ENCODE results near the gene SEC14L5. TPM values are rescaled to one million over a fixed set of nuclear protein-coding genes. Genes with fewer than 3 reads are reported as not detected.

SEC14L5 gene
- total RNA-seq, 4 donors from 2014 or later: 0.32 to 6.2 (median 0.53) TPM

DNA sequence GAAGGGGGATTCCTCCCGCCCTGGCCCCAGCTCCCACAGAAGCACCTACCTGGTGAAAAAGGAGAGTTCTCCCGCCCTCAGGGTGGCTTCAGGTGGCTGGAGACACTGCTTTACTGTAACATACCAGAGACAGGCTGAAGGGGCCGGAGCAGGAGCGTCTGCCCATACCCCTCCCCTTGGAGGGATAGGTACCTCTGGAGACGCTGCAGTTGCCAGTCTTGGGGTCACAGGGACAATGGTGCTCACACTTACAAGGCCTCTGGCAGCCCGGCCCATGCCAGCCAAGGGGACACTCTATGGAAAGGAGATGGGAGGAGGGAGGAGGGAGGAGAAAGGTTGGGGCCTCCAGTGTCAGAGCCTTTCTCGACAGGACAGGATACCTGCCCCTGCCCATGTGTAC lies 69.0 kb downstream of the SEC14L5 start:
- TF ChIP-seq POLR2AphosphoS5 (IDR thresholded peaks at IDR 0.05) (no peak), EP300 (IDR thresholded peaks at IDR 0.05; ENCODE audit: low read depth) (no peak), POLR2A (IDR thresholded peaks at IDR 0.05) (no peak)
- TF ChIP-seq, protein P1, sequence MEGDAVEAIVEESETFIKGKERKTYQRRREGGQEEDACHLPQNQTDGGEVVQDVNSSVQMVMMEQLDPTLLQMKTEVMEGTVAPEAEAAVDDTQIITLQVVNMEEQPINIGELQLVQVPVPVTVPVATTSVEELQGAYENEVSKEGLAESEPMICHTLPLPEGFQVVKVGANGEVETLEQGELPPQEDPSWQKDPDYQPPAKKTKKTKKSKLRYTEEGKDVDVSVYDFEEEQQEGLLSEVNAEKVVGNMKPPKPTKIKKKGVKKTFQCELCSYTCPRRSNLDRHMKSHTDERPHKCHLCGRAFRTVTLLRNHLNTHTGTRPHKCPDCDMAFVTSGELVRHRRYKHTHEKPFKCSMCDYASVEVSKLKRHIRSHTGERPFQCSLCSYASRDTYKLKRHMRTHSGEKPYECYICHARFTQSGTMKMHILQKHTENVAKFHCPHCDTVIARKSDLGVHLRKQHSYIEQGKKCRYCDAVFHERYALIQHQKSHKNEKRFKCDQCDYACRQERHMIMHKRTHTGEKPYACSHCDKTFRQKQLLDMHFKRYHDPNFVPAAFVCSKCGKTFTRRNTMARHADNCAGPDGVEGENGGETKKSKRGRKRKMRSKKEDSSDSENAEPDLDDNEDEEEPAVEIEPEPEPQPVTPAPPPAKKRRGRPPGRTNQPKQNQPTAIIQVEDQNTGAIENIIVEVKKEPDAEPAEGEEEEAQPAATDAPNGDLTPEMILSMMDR (IDR thresholded peaks at IDR 0.05): no peak
- Histone ChIP-seq H3K9me3 (no peaks in the 10 kb centered on the region), H3K4me3 (no peak overlapping the region), H3K27ac (no peak overlapping the region), H3K27me3 (no peaks in the 10 kb centered on the region), H3K36me3 (peaks cover 0 to 3% (median 1%) of the 10 kb centered on the region in 4 donors), H3K4me1 (peaks cover 3 to 19% (median 5%) of the 10 kb centered on the region in 4 donors)
- intact Hi-C loops (cut with DNase I; ENCODE audit: low total_unique reads): no loop called here
- WGBS, 2 donors (ENCODE audit: low coverage in 1 of 2): 98% methylated on average over 7 of the region's 7 CpGs; no CpG with 5 or more reads in 1 of the 2 donors
- no peak for DNase-seq
- in situ Hi-C loops (cut with MboI; ENCODE audit: low pct_ligation_motif_present in 1 of 4, low pct_unique_long_range_greater_than_20kb in 1 of 4, low sequenced_read_pairs in 3 of 4): no loop called here

DNA sequence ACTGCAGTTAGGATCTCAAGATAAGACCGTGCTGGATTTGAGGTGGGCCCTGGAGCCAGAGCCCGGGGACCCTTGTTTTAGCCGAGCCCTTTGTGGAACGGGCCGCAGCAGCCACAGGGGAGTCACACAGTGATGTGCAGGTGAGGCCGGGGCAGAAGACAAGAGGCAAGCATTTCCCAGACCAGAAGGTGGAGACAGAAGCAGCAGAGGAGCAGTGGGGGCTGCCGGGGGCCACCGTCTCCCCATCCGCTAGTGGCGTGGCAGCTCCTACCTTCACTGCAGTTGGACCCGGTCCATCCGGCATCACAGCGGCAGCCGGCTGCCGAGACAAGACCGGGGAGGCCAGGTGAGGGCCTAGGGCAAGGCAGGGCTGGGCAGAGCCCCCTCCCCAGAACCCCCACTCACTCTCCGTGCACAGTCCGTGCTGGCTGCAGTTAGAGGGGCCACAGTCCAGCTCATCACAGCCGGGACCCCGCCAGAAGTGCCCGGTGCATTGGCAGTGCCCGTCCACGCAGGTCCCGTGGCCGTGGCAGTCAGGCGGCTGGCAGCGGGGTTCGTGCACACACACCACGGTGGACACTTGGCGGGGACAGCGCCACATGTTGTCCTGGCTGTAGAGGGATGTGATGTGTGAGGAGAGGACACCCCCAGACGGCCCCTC lies 69.6 kb downstream of the SEC14L5 start:
- H3K27me3 ChIP-seq: no peaks in the 10 kb centered on the region
- H3K36me3 ChIP-seq: peaks cover 0 to 3% (median 1%) of the 10 kb centered on the region in 4 donors
- 97% methylated on average over 20 of the region's 32 CpGs; no CpG with 5 or more reads in 1 of the 2 donors for WGBS, 2 donors (ENCODE audit: low coverage in 1 of 2)
- H3K4me3 ChIP-seq: no peak overlapping the region
- no peaks in the 10 kb centered on the region for H3K9me3 ChIP-seq
- no peak overlapping the region for H3K27ac ChIP-seq
- intact Hi-C loops (cut with DNase I; ENCODE audit: low total_unique reads) (no loop called here), in situ Hi-C loops (cut with MboI; ENCODE audit: low pct_ligation_motif_present in 1 of 4, low pct_unique_long_range_greater_than_20kb in 1 of 4, low sequenced_read_pairs in 3 of 4) (no loop called here)
- no peak for TF ChIP-seq POLR2AphosphoS5 (IDR thresholded peaks at IDR 0.05)
- no peak for TF ChIP-seq POLR2A (IDR thresholded peaks at IDR 0.05)
- TF ChIP-seq EP300 (IDR thresholded peaks at IDR 0.05; ENCODE audit: low read depth): no peak
- TF ChIP-seq, protein P1 (IDR thresholded peaks at IDR 0.05): no peak
- H3K4me1 ChIP-seq: peaks cover 8 to 25% (median 10%) of the 10 kb centered on the region in 4 donors
- no peak for DNase-seq

DNA sequence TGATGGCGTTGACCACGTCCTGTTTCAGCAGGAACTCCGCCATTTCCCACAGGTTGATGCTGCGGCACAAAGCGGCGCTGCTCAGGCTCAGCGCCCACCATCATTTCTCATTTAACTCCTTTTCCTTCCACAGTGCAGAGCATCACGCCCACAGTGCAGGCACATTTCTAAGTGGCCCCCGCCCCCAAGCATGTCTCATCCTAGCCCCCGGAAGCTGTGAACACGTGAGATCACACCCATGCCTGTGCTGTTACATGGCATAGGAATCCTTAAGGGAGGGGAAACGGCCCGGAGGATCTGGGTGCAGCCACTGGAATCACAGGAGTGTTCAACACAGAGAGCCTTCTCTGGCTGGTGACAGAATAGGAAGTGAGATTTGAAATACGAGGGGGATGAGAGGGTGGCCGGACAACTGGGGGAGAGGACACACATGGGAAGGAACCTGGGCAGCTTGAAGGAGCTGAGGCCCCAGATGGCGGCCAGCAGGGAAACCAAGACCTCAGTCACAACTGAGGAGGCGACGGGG lies 70.9 kb downstream of the SEC14L5 start:
- WGBS, 2 donors (ENCODE audit: low coverage in 1 of 2): 74 to 85% methylated on average over 5 to 18 of the region's 18 CpGs
- peaks cover 0 to 3% (median 1%) of the 10 kb centered on the region in 4 donors for H3K36me3 ChIP-seq
- intact Hi-C loops (cut with DNase I; ENCODE audit: low total_unique reads) (no loop called here), in situ Hi-C loops (cut with MboI; ENCODE audit: low pct_ligation_motif_present in 1 of 4, low pct_unique_long_range_greater_than_20kb in 1 of 4, low sequenced_read_pairs in 3 of 4) (no loop called here)
- no peak overlapping the region for H3K27ac ChIP-seq
- H3K4me1 ChIP-seq: peaks cover 14 to 29% (median 16%) of the 10 kb centered on the region in 4 donors
- H3K4me3 ChIP-seq: no peak overlapping the region
- TF ChIP-seq EP300 (IDR thresholded peaks at IDR 0.05; ENCODE audit: low read depth) (no peak), POLR2A (IDR thresholded peaks at IDR 0.05) (no peak), POLR2AphosphoS5 (IDR thresholded peaks at IDR 0.05) (no peak)
- TF ChIP-seq, protein P1 (IDR thresholded peaks at IDR 0.05): no peak
- H3K9me3 ChIP-seq: no peaks in the 10 kb centered on the region
- no peaks in the 10 kb centered on the region for H3K27me3 ChIP-seq
- DNase-seq: no peak

DNA sequence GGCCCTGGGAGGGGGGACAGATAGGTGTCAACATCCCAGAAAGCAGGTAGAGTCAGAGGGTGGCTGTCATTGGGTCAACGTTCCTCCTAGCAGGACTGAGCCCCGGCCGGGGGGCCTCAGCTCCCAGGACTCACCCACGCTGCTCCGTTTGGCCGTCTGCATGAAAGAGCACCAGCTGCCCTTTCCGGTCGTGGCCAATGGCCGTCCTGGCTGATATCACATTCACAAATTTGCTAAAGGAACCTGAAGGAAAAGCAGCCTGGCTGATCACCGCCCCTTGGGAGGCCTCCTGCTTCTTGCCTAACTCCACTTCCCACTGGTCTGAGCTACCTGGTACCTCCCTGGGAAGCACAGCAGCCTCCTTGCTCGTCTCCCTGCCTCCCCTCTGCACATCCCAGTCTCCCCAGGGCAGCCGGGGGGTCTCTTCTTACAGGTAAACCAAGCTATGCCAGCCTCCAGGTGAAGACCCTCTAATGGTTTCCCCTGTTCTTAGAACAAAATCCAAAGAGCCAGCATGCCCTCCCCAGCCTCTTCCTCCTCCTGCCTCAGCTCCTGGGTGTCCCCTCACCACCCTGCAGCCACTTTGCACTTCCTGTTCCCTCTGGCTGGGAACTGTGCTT lies 72.2 kb downstream of the SEC14L5 start:
- H3K9me3 ChIP-seq: no peaks in the 10 kb centered on the region
- intact Hi-C loops (cut with DNase I; ENCODE audit: low total_unique reads) (no loop called here), in situ Hi-C loops (cut with MboI; ENCODE audit: low pct_ligation_motif_present in 1 of 4, low pct_unique_long_range_greater_than_20kb in 1 of 4, low sequenced_read_pairs in 3 of 4) (no loop called here)
- TF ChIP-seq, protein P1 (IDR thresholded peaks at IDR 0.05): no peak
- TF ChIP-seq EP300 (IDR thresholded peaks at IDR 0.05; ENCODE audit: low read depth): no peak
- TF ChIP-seq POLR2AphosphoS5 (IDR thresholded peaks at IDR 0.05): no peak
- no peak for TF ChIP-seq POLR2A (IDR thresholded peaks at IDR 0.05)
- no peak overlapping the region for H3K27ac ChIP-seq
- peaks cover 0 to 3% (median 1%) of the 10 kb centered on the region in 4 donors for H3K36me3 ChIP-seq
- H3K4me1 ChIP-seq: peaks cover 16 to 23% (median 19%) of the 10 kb centered on the region in 4 donors
- DNase-seq: no peak
- H3K27me3 ChIP-seq: no peaks in the 10 kb centered on the region
- no peak overlapping the region for H3K4me3 ChIP-seq
- 91 to 96% methylated on average over 4 to 12 of the region's 12 CpGs for WGBS, 2 donors (ENCODE audit: low coverage in 1 of 2)
